SW 1271 (cell line): ENCODE measurements around the gene NPEPPS.

Experiments
- DNase-seq, 2 experiments: peaks; one replicate each; lab custom pipeline; 2025; lab: John Stamatoyannopoulos, UW

NPEPPS gene

DNA sequence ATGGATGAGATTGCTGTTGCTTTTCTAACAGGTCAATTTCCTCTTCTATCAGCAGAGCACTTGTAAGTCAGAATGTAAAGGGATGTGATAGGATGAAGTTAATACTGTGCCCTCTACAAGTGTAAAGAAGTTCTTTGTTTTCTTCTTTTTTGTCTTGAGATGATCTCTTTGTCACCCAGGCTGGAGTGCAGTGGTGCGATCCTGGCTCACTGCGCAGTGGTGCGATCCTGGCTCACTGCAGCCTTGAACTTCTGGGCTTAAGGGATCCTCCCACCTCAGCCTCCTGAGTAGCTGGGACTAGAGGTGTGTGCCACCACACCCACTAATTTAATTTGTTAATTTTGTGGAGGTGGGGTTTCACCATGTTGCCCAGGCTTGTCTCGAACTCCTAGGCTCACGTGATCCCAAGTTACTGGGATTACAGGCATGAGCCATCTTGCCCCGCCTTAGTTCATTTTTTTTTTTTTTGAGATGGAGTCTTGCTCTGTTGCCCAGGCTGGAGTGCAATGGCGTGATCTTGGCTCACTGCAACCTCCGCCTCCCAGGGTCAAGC is 97.2 kb downstream of the NPEPPS start:
- no peak for DNase-seq

DNA sequence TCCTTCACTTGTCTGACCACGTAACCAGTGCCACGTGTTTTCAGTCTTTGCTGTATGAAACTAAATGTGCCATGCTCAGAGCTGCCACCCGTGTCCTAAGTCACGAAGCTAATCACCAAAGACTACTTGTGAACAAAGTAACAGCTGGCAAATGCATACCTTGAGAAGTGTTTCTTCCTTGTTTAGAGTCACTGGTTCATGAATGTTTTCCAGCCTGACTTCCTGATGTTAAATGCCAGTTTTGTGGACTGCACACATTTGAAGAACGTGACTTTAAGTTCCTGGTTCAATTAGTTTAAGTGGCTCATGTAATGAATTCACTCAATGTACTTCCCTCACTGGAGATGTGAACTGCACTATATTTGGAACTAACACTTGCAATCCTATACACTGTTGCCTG is 98.9 kb downstream of the NPEPPS start:
- DNase-seq: no peak

DNA sequence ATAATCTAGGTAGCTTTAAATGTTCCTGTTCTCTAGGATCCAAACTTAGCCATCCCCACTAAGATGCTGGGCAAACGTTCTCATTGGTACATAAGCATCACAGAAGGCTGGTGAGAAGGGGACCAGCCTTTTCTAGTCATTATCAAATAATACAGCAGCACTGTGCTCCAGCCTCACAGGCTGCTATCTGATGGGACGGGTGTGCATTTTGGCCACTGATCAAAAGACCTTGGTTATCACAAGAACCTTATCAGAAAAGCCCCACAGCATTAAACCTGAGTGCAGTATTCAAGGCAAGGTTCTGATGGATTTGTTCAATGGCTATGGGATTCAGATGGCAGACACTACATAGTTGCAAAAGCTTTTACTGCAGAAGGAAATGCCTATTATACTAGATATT is 99.7 kb downstream of the NPEPPS start:
- no peak for DNase-seq

DNA sequence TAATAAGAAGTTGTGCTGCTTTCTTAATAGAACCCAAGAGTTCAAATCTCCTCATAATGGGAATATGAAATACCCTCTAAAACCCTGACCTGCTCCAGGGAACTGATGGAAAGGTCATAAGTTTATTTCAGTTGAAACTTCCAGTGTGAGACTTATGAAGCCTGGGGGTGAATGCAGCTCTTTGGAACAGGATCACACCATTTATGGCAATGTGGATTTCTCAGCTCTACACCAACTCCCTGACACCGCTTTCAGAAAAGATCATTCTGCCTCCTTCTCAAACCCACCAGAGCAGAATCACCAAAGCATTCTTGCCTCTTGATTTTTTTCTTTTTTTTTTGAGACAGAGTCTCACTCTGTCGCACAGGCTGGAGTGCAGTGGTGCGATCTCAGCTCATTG is 102.1 kb downstream of the NPEPPS start:
- no peak for DNase-seq

DNA sequence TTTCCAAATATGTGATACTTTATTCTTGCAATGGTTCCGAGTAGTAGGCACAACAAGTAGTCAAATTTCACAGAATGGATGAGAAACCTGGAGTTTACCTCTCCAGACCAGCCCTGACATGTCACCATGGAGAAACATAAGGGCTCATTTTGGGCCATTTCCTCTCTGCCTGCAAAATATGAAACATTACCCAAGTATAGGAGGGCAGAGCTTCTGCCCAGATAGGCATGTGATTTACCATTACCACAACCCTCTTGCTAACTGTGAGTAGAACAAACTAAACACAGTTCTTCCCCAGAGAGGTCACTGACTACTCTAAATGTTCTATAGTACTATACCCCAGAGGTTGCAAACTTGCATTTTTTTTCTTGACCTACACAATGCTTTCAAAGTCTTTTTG is 103.1 kb downstream of the NPEPPS start:
- no peak for DNase-seq

DNA sequence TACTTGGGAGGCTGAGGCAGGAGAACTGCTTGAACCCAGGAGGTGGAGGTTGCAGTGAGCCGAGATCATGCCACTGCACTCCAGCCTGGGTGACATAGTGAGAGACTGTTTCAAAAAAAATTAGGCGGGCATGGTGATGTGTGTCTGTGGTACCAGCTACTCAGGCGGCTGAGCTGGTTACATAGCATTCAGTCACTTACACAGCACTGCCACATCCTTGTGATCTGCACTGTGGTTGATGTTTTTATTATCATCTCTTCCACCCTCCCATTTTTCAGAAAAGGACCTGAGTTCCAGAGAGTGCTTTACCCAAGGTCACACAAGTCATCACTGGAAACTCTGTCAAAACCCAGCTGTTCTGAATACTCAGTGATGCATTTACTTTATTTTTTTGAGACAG is 104.0 kb downstream of the NPEPPS start:
- no peak for DNase-seq

DNA sequence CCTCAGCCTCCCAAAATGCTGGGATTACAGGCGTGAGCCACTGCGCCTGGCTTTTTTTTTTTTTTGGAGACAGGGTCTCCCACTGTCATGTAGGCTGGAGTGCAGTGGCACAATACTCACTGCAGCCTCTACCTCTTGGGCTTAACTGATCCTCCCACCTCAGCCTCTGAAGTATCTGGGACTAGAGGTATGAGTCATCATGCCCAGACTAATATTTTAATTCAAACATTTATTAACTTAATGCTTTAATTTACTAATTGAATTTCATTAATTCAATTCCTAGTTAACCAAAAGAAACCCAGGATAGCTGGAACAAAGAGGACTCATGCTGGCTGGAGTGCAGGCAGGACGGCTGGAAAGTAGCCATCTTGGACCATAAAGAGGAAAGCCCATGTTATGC is 104.8 kb downstream of the NPEPPS start:
- no peak for DNase-seq

DNA sequence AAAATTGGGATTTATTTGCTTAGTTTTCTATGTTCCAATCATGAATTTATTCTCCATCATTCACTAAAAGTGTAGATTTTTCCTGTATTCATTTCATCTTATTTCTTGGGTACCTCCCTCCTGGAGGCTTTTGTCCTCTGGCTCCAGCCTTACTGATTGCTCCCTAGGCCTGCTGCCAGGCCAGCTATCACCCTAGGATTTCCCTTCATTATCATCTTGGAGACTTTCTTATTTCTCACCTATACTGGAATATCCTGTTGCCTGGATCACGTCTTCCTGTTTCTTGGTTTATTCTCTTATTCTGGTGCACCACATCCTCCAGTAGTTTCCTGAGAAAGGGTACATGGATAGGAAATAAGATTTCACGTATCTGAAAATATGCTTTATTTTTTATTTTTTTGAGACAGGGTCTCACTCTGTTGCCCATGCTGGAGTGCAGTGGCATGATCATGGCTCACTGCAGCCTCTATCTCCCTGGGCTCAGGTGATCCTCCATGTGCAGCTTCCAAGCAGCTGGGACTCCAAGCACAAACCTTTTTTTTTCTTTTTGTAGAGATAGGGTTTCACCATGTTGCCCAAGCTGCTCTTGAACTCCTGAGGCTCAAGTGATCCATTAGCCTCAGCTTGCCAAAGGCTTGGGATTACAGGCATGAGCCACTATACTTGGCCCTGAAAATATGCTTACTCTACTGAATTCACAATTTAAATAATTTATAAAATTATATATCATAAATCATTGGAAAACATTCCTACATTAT is 105.5 kb downstream of the NPEPPS start:
- no peak for DNase-seq

DNA sequence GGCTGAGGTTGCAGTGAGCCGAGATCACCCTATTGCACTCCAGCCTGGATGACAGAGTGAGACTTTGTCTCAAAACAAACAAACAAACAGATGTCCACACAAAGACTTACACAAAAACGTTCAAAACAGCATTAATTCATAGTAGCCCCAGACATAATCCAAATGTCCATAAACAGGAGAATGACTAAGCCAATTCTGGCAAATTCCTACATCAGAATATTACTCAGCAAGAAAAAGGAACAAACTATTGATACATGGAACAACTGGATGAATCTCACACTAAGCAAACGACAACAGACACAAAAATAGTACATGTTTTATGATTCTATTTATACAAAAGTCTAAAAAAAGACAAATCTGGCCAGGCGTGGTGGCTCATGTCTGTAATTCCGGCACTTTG is 108.0 kb downstream of the NPEPPS start:
- no peak for DNase-seq

DNA sequence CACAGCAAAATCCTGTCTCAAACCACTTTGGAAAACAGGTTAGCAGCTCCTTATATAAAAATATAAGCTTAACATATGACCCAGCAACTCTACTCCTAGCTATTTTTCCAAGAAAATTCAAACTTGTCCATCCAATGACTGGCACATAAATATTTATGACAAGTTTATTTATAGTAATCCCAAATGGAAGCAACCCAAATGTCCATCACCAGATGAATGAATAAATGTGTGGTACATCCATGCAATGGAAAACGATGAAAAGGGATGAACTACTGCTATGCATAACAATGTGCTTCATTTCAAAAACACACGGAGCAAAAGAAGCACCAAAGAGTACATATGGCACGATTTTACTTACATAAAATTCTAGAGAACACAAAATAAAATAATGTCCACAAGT is 109.2 kb downstream of the NPEPPS start:
- no peak for DNase-seq

DNA sequence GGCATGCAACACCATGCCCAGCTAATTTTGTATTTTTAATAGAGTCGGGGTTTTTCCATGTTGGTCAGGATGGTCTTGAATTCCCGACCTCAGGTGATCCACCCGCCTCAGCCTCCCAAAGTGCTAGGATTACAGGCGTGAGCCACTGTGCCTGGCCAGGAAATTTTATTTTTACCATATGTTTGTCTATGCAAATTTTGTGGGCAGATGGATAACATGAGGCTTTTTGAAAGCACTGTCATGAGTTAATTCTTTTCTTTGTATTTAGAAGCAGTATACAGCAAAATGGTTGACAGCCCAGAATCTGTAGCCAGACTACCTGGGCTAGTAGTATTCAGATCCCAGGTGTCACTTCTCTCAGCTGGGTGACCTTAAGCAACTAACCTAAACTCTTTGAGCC is 110.3 kb downstream of the NPEPPS start:
- no peak for DNase-seq

DNA sequence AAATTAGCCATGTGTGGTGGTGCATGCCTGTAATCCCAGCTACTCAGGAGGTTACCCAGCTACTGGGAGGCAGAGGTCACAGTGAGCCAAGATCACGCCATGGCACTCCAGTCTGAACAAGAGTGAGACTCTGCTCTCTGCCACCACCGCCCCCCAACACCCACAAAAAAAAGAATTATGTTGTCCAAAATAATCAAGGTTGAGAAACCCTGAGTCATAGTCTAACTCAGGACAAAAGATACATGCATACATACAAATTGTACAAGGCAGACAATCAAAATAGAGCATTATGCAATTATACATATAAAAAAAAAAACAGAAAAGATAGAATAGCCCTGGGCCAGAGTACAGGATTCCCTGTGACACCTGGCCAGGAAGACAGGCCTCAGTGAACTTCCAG is 112.2 kb downstream of the NPEPPS start:
- DNase-seq: no peak

DNA sequence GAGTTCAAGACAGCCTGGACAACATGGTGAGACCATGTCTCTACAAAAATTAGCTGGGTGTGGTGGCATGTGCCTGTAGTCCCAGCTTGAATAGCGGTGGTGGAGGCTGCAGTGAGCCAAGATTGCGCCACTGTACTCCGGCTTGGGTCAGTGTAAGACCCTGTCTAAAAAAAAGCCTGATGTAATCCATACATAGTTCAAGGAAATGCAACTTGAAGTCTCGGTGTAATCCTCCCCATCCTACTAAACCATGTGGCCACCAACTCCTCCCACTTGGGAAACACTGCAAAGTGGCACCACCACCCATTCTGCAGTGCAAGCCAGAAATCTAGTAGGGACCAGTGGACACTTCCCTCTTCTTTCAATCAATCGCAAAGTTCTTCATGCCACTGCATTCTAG is 113.4 kb downstream of the NPEPPS start:
- no peak for DNase-seq

DNA sequence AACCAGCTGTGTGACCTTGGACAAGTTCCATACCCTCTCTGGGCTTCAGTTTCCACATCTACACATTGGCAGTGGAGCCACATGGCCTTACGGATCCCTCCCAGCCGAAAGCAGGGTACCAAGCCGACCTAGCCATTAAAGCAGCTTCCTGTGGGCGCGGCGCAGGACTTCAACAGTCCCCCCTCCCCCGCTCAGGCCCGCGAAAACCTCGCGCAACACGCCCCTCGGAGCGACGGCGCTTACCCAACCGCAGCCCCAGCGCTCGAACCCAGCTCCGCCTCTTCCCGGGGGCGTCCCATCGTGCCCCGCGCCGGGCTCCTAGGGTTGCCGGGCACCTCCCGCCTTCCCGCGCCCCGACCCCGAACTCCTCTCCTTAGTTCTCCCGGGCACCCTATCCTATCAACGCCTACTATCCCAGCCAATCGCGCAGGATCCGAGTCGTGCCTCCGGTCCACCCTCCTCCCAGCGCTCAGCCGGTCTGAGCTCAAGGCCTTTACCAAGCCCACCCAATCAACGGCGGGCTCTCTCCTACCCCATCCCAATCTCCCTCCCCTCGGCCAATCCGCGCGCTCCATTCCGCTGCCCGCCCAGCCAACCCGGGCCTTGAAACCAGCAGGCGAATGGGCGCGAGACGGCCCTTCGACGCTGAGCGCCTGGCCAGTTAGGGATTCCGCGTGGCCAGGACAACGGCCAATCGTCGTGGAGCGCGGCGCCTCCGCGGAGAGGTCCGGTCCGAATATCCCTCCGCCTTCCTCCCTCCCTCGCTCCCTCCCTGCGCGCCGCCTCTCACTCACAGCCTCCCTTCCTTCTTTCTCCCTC is 118.5 kb downstream of the NPEPPS start, which contains the start of gene KPNB1:
KPNB1 (plus strand) TSS at position 767 of the 819 bp plus-strand sequence. CDS start 326 bp downstream, outside the sequence.
- peak; percentile 99 for DNase-seq

DNA sequence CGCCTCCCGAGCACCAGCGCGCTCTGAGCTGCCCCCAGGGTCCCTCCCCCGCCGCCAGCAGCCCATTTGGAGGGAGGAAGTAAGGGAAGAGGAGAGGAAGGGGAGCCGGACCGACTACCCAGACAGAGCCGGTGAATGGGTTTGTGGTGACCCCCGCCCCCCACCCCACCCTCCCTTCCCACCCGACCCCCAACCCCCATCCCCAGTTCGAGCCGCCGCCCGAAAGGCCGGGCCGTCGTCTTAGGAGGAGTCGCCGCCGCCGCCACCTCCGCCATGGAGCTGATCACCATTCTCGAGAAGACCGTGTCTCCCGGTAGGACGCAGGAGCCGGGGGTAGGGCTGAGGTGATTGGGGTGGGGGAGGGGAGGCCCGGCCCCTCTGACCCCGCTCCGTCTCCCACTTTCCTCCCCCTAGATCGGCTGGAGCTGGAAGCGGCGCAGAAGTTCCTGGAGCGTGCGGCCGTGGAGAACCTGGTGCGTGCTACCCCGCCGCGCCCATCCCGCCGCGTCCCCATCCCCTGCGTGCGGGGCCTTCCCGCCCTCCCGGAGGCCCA is 119.1 kb downstream of the NPEPPS start:
- peak; percentile 46 to 54 for DNase-seq

DNA sequence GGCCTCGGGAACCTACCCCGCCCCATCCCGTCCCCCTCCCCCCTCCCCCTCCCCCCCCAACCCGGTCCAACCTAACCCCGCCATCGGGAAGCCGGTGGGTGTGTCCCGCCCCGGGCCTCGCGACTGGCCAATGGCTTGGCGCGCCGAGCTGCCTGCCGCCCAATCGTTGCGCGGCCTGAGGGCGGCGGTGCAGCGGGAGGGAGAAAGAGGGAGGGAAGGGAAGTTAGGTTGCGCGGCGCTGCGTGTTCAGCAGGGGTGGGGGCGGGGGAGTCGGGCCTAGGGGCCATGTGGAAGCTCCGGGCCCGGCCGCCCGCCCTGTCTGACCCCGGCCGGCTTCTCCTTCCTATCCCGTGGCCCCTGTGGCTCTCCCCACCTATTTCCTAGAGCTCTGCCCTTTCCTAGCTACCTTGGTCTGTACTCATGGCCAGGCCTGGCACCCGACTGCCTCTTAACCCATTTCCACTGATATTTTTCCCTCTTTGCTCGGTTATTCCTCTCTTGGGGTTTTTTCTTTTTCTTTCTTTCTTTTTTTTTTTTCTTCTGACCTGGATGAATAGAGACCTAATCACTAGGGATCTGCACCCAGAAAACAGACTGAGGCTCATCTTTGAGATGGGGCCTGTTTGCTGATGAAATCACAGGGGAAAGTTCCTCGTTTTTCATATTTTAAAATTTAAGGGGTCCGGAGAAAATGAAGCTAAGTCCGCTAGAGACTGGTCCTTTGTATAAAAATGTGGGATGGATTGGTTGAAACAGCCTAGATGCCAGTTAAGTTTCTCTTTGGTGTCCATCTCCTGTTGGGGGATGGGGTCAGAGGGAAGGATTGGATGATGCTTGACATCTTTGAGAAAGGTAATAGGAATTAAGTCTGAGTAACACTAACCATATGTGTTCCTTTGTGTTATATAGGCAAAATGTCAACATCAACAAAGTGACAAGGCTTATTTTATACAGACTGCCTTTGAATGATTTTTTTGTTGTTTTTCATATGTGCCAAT is 119.9 kb downstream of the NPEPPS start:
- DNase-seq: peak; percentile 92 to 94

DNA sequence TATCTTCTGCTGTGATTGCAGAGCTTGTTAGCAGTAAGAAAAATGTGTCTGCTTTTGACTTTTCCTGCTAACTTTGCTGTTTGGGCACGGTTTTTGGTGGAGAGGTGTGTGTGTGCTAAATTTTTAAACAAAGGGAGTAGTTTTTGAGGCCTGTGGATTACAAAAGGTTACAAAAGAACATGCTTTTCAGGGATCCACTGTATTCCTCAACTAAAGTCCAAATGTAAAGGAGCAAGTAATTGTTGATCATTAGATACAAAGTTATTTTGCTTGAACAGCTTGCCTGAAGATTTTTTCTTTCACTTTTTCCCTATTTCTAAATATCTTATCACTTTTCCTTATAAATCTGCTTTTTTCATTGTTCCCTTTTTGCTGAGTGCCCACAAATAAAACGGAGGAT is 120.8 kb downstream of the NPEPPS start:
- no peak for DNase-seq

DNA sequence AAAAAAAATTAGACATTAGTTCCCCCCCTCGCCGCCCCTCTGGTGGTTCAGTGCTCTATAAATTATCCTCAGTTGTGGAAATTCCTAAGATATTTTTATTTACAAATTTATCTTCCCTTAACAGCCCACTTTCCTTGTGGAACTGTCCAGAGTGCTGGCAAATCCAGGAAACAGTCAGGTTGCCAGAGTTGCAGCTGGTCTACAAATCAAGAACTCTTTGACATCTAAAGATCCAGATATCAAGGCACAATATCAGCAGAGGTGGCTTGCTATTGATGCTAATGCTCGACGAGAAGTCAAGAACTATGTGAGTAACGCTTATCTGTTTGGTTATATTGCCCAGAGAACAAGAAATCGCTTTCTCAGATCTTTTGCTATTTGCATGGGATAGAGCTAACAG is 121.7 kb downstream of the NPEPPS start:
- DNase-seq: no peak

DNA sequence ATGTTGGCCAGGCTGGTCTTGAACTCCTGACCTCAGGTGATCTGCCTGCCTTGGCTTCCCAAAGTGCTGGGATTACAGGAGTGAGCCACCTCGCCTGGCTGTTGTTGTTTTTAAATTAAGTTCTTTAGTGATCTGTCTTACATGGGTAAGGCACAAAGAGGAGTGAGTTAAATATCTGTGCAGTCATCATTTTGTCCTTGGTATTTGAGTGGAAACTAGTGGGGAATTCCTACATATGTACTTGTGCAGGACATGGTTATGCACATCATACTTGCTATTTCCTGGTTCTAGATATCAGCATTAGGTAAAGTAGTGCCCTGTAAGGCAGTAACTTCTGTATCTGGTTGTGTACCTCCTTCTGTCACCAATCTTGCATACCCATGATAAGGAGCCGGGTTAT is 122.5 kb downstream of the NPEPPS start:
- DNase-seq: no peak

DNA sequence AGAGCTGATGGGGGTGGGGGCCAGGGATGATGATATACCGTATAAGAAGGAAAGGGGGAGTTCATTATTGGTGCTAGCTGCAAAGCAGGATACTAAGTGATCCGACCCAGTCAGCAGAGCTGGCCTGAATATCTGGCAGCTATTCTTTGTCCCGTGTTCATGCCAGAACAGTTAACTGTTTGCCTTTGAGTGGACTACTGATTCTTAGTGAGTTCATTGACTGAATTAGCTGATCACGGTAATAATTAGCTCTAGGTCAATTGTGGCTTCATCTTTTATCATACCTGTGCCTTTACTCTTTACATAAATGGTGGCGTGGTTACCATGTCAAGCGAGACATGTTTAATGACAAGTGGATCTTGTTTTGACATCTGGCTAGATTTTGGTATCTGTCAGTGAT is 124.1 kb downstream of the NPEPPS start:
- no peak for DNase-seq

DNA sequence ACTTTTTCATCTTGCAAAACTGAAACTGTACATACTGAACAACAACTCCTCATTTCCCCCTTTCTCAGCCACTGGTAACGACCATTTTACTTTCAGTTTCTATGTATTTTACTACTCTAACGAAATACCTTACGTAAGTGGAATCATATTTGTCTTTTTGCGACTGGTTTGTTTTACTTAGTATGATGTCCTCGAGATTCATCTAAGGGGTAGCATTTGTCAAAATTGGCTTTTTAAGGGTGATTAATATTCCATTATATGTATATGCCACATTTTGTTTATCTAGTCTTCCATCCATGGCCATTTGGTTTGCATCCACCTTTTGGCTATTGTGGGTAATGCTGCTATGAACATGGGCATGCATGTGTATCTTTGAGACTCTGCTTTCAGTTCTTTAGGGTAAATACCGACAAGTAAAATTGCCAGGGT is 129.2 kb downstream of the NPEPPS start:
- DNase-seq: no peak
